ENCODE results near the gene CPVL. TPM values are rescaled to one million over a fixed set of nuclear protein-coding genes. Genes with fewer than 3 reads are reported as not detected.

The CPVL gene
- total RNA-seq, 3 donors from 2014 or later: 11.4 to 44.2 (median 13.4) TPM

DNA sequence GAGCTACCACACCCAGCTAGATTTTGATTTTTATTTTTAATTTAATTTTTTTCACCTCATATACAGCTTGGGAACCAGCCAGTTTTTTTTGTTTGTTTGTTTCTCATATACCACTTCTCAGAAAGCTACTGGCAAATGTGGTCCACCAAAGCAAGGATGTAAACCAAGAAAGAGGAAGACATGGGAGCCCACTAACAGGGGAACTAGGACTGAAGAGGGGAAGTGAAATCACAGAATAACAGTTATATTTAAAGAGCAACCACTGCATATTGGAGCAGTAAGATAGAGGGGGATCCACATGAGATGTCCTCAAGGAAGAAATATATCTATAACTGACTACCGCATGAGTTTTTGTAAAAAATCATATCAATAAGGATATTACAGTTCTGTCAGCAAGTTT lies 10.5 kb downstream of the CPVL start:
- Histone ChIP-seq H3K4me3 (no peak overlapping the region), H3K4me1 (no peaks in the 10 kb centered on the region), H3K27me3 (no peaks in the 10 kb centered on the region), H3K9me3 (no peaks in the 10 kb centered on the region), H3K36me3 (no peaks in the 10 kb centered on the region), H3K27ac (no peak overlapping the region)
- intact Hi-C loops (cut with DNase I; ENCODE audit: low total_unique reads): no loop called here
- TF ChIP-seq, protein P1, sequence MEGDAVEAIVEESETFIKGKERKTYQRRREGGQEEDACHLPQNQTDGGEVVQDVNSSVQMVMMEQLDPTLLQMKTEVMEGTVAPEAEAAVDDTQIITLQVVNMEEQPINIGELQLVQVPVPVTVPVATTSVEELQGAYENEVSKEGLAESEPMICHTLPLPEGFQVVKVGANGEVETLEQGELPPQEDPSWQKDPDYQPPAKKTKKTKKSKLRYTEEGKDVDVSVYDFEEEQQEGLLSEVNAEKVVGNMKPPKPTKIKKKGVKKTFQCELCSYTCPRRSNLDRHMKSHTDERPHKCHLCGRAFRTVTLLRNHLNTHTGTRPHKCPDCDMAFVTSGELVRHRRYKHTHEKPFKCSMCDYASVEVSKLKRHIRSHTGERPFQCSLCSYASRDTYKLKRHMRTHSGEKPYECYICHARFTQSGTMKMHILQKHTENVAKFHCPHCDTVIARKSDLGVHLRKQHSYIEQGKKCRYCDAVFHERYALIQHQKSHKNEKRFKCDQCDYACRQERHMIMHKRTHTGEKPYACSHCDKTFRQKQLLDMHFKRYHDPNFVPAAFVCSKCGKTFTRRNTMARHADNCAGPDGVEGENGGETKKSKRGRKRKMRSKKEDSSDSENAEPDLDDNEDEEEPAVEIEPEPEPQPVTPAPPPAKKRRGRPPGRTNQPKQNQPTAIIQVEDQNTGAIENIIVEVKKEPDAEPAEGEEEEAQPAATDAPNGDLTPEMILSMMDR (IDR thresholded peaks at IDR 0.05): no peak
- no peak for DNase-seq (ENCODE audit: low spot score in 2 of 2)

DNA sequence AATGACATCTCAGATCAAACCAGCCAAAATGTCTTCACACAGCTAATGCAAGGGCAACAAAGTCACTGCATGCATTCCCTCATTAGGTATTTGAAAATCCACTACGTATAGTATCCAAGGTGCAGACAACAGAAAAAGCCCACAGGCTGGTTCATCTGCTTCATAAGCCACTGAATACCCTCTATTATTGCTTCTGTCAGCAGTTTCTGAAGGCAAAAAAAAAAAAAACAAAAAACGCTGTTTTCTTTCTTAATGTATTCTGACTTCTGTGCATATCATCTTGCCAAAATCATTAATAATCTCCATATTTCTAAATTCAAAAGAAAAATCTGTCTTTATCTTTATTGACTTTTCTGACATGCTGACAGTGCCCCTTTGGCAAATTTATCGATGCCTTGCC lies 13.4 kb downstream of the CPVL start:
- Histone ChIP-seq H3K4me1 (no peaks in the 10 kb centered on the region), H3K27me3 (no peaks in the 10 kb centered on the region), H3K9me3 (no peaks in the 10 kb centered on the region), H3K36me3 (no peaks in the 10 kb centered on the region), H3K27ac (no peak overlapping the region), H3K4me3 (no peak overlapping the region)
- intact Hi-C loops (cut with DNase I; ENCODE audit: low total_unique reads): no loop called here
- TF ChIP-seq POLR2AphosphoS5 (IDR thresholded peaks at IDR 0.05): no peak
- TF ChIP-seq POLR2A (IDR thresholded peaks at IDR 0.05): no peak
- TF ChIP-seq, protein P1 (IDR thresholded peaks at IDR 0.05): no peak
- DNase-seq (ENCODE audit: low spot score in 2 of 2): no peak

DNA sequence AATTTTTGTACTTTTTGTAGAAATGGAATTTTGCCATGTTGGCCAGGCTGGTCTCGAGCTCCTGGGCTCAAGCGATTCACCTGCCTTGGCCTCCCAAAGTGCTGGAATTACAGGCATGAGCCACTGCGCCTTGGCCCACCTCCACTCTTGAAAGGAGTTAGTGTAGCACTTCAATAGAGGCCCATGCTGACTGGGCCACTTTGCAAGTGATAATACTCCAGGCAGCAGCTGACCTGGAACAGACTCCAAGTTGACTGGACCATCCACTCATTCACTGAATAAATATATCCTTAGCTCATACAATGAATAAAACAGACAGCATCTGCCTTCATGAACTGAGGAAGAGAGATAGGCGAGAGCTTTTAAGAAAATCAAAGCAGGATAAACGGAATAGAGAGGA lies 14.7 kb downstream of the CPVL start:
- intact Hi-C loops (cut with DNase I; ENCODE audit: low total_unique reads): no loop called here

DNA sequence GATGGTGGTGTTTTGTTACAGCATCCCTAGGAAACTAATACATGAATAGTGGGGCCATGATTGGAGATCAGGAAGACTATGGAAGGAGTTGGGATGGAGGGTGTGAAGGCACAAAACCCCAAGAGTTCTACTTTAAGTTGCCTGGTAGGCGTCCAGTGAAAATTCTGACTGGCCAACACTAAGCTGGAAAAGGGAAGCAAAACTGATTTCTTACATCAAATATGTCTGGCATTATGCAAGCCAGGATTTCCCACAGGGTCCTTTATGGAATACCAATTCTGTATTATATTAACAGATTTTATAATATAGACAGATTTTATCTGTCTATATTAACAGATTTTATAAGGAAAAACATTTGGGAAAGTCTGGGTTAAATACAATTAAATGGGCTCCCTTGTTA lies 16.2 kb downstream of the CPVL start:
- intact Hi-C loops (cut with DNase I; ENCODE audit: low total_unique reads): no loop called here
- Histone ChIP-seq H3K36me3 (no peaks in the 10 kb centered on the region), H3K9me3 (no peaks in the 10 kb centered on the region), H3K27me3 (no peaks in the 10 kb centered on the region), H3K4me3 (no peak overlapping the region), H3K4me1 (no peaks in the 10 kb centered on the region), H3K27ac (no peak overlapping the region)
- TF ChIP-seq POLR2AphosphoS5 (IDR thresholded peaks at IDR 0.05) (no peak), POLR2A (IDR thresholded peaks at IDR 0.05) (no peak)
- TF ChIP-seq, protein P1 (IDR thresholded peaks at IDR 0.05): no peak
- DNase-seq (ENCODE audit: low spot score in 2 of 2): no peak

More for the DNA sequence above, 14.7 kb downstream of the CPVL start:
- no peak overlapping the region for H3K4me3 ChIP-seq
- DNase-seq (ENCODE audit: low spot score in 2 of 2): no peak
- H3K4me1 ChIP-seq: no peaks in the 10 kb centered on the region
- H3K27ac ChIP-seq: no peak overlapping the region
- no peak for TF ChIP-seq POLR2AphosphoS5 (IDR thresholded peaks at IDR 0.05)
- TF ChIP-seq, protein P1 (IDR thresholded peaks at IDR 0.05): no peak
- TF ChIP-seq POLR2A (IDR thresholded peaks at IDR 0.05): no peak
- no peaks in the 10 kb centered on the region for H3K36me3 ChIP-seq
- H3K9me3 ChIP-seq: no peaks in the 10 kb centered on the region
- H3K27me3 ChIP-seq: no peaks in the 10 kb centered on the region

DNA sequence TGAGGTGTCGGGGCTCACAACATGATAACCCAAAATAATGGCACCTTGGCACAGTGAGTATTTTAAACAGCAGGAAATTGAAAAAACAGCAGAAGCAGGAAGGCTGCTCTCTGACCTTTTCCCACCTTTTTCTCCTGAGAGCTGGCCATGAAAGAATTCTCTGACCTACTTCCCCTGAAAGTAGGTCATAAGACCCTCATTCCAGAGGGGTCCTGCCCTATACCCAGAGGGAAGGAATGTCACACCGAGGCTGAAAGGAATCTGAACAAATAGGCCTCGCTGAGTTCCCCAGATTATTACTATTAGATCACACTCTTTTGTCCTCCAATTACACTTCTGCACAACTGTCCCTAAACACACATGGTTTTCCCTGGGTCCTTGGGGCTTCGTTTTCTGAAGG lies 18.8 kb downstream of the CPVL start:
- Histone ChIP-seq H3K4me3 (no peak overlapping the region), H3K27ac (no peak overlapping the region), H3K4me1 (no peaks in the 10 kb centered on the region), H3K9me3 (no peaks in the 10 kb centered on the region), H3K36me3 (no peaks in the 10 kb centered on the region), H3K27me3 (no peaks in the 10 kb centered on the region)
- intact Hi-C loops (cut with DNase I; ENCODE audit: low total_unique reads): no loop called here
- TF ChIP-seq, protein P1 (IDR thresholded peaks at IDR 0.05): no peak
- TF ChIP-seq POLR2A (IDR thresholded peaks at IDR 0.05) (no peak), POLR2AphosphoS5 (IDR thresholded peaks at IDR 0.05) (no peak)
- no peak for DNase-seq (ENCODE audit: low spot score in 2 of 2)

Measured in breast epithelium (tissue), 4 donors.